ENCODE data around the gene PINLYP. TPM values are rescaled to one million over a fixed set of nuclear protein-coding genes. Genes with fewer than 3 reads are reported as not detected.
A peak's percentile ranks its signal among the peaks of the same experiment; 100 is the strongest.

The PINLYP gene
- total and polyA plus RNA-seq, 8 donors: 0.51 to 7.2 (median 0.85) TPM

- TF ChIP-seq, protein P1, sequence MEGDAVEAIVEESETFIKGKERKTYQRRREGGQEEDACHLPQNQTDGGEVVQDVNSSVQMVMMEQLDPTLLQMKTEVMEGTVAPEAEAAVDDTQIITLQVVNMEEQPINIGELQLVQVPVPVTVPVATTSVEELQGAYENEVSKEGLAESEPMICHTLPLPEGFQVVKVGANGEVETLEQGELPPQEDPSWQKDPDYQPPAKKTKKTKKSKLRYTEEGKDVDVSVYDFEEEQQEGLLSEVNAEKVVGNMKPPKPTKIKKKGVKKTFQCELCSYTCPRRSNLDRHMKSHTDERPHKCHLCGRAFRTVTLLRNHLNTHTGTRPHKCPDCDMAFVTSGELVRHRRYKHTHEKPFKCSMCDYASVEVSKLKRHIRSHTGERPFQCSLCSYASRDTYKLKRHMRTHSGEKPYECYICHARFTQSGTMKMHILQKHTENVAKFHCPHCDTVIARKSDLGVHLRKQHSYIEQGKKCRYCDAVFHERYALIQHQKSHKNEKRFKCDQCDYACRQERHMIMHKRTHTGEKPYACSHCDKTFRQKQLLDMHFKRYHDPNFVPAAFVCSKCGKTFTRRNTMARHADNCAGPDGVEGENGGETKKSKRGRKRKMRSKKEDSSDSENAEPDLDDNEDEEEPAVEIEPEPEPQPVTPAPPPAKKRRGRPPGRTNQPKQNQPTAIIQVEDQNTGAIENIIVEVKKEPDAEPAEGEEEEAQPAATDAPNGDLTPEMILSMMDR (IDR thresholded peaks at IDR 0.05): no peak
- Histone ChIP-seq H3K27me3 (no peaks in the 10 kb centered on the region), H3K4me1 (peaks cover 6 to 21% (median 17%) of the 10 kb centered on the region in 3 donors), H3K9me3 (no peaks in the 10 kb centered on the region), H3K36me3 (peaks cover 0 to 15% (median 12%) of the 10 kb centered on the region in 3 donors), H3K27ac (peak overlapping the region in 2 of 4 donors; percentile 74 to 97), H3K4me3 (peak overlapping the region; percentile 46 to 60 (median 53))
- 87 to 92% methylated on average over 10 of the region's 10 CpGs for WGBS, 2 donors
- ATAC-seq (no peak), FAIRE-seq (no peak), DNase-seq (no peak)
- intact Hi-C loops (cut with DNase I): no loop called here
Measured at GRCh38 chr19:43594081-43594697, 18.6 kb downstream of the PINLYP start.

GRCh38 chr19:43594710-43595604 lies 19.4 kb downstream of the PINLYP start:
- H3K36me3 ChIP-seq: peaks cover 0 to 15% (median 12%) of the 10 kb centered on the region in 3 donors
- peaks cover 6 to 21% (median 17%) of the 10 kb centered on the region in 3 donors for H3K4me1 ChIP-seq
- ATAC-seq: peak in 3 of 4 donors; percentile 41 to 58 (median 44)
- no peak for FAIRE-seq
- no peaks in the 10 kb centered on the region for H3K27me3 ChIP-seq
- peak overlapping the region; percentile 74 to 99 (median 96) for H3K27ac ChIP-seq
- intact Hi-C loops (cut with DNase I): no loop called here
- WGBS, 2 donors: 1 to 3% methylated on average over 55 to 64 of the region's 64 CpGs
- H3K4me3 ChIP-seq: peak overlapping the region; percentile 46 to 60 (median 53)
- no peaks in the 10 kb centered on the region for H3K9me3 ChIP-seq
- peak; percentile 38 to 83 (median 62) for DNase-seq
- TF ChIP-seq, protein P1 (IDR thresholded peaks at IDR 0.05): peak; percentile 17 to 43 (median 32)

DNA sequence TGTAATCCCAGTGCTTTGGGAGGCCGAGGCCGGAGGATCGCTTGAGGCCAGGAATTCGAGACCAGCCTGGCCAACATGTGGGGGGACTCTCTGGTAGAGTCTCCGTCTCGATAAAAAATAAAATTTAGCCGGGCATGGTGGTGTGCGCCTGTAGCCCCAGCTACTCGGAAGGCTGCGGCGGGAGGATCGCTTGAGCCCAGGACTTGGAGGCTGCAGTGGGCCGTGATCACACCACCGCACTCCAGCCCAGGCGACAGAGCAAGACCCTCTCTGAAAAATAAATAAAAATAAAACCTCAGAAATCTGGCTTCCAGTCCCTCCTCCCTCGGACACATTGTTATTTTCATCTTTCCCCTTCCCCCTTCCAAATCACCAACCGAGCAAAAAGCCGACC lies 20.0 kb downstream of the PINLYP start:
- Histone ChIP-seq H3K4me3 (peak overlapping the region; percentile 46 to 60 (median 53)), H3K27me3 (no peaks in the 10 kb centered on the region), H3K27ac (peak overlapping the region; percentile 74 to 99 (median 96)), H3K36me3 (peaks cover 0 to 15% (median 12%) of the 10 kb centered on the region in 3 donors), H3K4me1 (peaks cover 6 to 21% (median 17%) of the 10 kb centered on the region in 3 donors), H3K9me3 (no peaks in the 10 kb centered on the region)
- FAIRE-seq: no peak
- peak in 1 of 6 donors; percentile 46 for DNase-seq
- WGBS, 2 donors: 0 to 1% methylated on average over 18 of the region's 18 CpGs
- ATAC-seq: peak; percentile 8 to 27 (median 16)
- intact Hi-C loops (cut with DNase I): no loop called here
- TF ChIP-seq, protein P1 (IDR thresholded peaks at IDR 0.05): no peak

- FAIRE-seq (peak; percentile 94), ATAC-seq (peak; percentile 88 to 93 (median 91)), DNase-seq (peak; percentile 99 to 100 (median 100))
- peaks cover 6 to 21% (median 17%) of the 10 kb centered on the region in 3 donors for H3K4me1 ChIP-seq
- peaks cover 0 to 15% (median 12%) of the 10 kb centered on the region in 3 donors for H3K36me3 ChIP-seq
- H3K9me3 ChIP-seq: no peaks in the 10 kb centered on the region
- peak within 1 kb of the TSS; percentile 96 to 99 (median 98) for H3K27ac ChIP-seq
- WGBS, 2 donors: 0 to 1% methylated on average over 60 of the region's 60 CpGs
- intact Hi-C loops (cut with DNase I): no loop called here
- no peaks in the 10 kb centered on the region for H3K27me3 ChIP-seq
- H3K4me3 ChIP-seq: peak within 1 kb of the TSS; percentile 53 to 60 (median 54)
- TF ChIP-seq, protein P1 (IDR thresholded peaks at IDR 0.05): no peak
Measured at GRCh38 chr19:43595999-43596841, 20.6 kb downstream of the PINLYP start, which contains the start of the genes IRGQ and ZNF576. Gene IRGQ, minus strand, starts transcription at chr19:43596134. Its CDS starts 796 bp downstream, at chr19:43595338. Gene ZNF576, plus strand, starts transcription at chr19:43596595. Its CDS starts 514 bp downstream, at chr19:43597109.
